ENCODE measurements around the gene CYBA.
"Not testable (repeated sequence)": the region's sequence is repeated elsewhere in the genome, so short reads cannot be mapped to it uniquely, and the experiment has no call there.

The CYBA gene

DNA sequence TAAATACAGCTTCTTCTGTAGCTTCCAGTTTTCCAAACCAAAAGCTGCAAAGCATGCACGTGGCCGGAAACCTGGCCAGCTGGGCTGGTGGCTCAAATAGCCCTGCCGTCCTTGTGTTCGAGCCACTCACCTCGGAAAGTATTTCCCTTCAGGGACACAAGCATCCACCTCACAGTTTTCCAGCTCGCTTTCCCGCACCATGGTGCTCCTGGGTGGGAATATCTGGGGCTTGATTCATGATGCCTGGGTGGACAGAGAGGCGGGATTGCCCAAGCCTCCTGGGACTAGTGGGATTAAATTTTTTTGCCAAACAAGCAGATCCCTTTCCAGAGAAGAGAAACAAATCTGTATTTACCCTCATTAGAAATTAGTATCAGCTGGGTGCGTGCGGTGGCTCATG is 19.1 kb upstream of the CYBA start:
- no peak for FAIRE-seq
- no peak for DNase-seq (ENCODE audit: insufficient read length, low spot score)
- TF ChIP-seq, protein P1, sequence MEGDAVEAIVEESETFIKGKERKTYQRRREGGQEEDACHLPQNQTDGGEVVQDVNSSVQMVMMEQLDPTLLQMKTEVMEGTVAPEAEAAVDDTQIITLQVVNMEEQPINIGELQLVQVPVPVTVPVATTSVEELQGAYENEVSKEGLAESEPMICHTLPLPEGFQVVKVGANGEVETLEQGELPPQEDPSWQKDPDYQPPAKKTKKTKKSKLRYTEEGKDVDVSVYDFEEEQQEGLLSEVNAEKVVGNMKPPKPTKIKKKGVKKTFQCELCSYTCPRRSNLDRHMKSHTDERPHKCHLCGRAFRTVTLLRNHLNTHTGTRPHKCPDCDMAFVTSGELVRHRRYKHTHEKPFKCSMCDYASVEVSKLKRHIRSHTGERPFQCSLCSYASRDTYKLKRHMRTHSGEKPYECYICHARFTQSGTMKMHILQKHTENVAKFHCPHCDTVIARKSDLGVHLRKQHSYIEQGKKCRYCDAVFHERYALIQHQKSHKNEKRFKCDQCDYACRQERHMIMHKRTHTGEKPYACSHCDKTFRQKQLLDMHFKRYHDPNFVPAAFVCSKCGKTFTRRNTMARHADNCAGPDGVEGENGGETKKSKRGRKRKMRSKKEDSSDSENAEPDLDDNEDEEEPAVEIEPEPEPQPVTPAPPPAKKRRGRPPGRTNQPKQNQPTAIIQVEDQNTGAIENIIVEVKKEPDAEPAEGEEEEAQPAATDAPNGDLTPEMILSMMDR (IDR thresholded peaks at IDR 0.05; ENCODE audit: insufficient read depth, missing control alignments): no peak

DNA sequence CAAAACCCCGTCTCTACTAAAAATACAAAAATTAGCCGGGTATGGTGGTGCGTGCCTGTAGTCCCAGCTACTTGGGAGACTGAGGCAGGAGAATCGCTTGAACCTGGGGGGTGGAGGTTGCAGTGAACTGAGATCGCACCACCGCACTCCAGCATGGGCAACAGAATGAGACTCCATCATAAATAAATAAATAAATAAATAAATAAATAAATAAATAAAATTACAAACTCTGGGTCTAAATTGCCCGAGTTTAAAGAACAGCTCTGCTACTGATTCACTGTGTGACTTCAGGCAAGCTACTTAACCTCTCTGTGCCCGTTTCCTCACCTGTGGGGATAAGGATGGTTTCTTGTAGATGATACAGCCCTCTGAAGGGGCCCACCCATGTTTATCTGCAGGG is 18.6 kb upstream of the CYBA start:
- not testable (repeated sequence) for DNase-seq (ENCODE audit: insufficient read length, low spot score); FAIRE-seq

DNA sequence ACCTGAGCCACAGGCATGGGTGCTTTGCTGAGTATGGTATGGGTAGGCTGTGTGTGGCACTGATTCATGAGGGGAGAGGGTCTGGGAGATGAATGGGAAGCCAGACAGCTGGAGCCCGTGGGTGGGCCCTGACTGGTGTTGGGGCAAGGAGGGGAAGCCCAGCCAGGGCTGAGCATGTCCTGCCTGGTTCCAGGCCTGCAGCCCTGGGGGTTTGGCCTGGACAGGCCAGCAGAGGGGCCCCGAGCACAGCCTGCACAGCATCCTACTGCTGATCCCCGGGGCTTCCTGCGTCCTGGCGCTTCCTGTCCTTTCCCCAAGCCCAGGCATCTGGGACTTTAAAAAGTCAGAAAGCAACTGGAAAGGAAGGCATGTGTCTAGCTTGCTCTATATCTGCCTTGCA is 16.6 kb upstream of the CYBA start:
- no peak for FAIRE-seq
- TF ChIP-seq, protein P1 (IDR thresholded peaks at IDR 0.05; ENCODE audit: insufficient read depth, missing control alignments): no peak

DNA sequence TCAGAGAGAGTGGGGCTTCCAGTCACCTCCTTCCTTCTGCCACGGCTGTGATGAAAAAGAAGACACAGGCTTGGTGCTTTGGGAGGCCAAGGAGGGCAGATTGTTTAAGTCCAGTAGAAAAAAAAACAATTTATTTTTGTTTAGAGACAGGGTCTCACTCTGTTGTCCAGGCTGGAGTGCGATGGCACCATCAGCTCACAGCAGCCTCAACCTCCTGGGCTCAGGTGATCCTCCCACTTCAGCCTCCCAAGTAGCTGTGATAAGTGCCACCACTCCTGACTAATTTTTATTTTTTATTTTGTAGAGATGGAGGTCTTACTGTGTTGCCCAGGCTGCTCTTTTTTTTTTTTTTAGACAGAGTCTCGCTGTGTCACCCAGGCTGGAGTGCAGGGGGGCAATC is 14.7 kb upstream of the CYBA start:
- FAIRE-seq (no peak), DNase-seq (ENCODE audit: insufficient read length, low spot score) (no peak)
- TF ChIP-seq, protein P1 (IDR thresholded peaks at IDR 0.05; ENCODE audit: insufficient read depth, missing control alignments): no peak

More for the DNA sequence above, 16.6 kb upstream of the CYBA start:
- no peak for DNase-seq (ENCODE audit: insufficient read length, low spot score)

DNA sequence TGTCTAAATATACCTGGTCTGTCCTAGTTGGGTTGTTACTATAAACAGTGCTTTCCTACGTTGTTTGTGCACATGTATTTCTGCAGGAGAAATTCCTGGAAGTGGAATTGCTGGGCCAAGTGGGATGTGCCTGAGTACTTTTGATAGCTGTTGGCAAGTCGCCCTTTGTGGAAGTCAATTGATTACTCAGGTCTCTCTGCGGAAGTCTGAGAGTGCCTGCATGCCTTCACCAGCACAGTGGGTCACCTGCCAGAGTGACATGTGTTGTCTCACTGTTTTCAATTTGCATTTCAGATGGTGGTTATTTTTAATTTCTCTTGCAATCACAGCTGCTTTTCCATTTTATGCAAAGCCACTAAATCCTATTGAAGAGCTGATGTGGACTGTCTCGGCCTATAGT is 14.3 kb upstream of the CYBA start:
- TF ChIP-seq, protein P1 (IDR thresholded peaks at IDR 0.05; ENCODE audit: insufficient read depth, missing control alignments): no peak
- DNase-seq (ENCODE audit: insufficient read length, low spot score): no peak
- FAIRE-seq: no peak

DNA sequence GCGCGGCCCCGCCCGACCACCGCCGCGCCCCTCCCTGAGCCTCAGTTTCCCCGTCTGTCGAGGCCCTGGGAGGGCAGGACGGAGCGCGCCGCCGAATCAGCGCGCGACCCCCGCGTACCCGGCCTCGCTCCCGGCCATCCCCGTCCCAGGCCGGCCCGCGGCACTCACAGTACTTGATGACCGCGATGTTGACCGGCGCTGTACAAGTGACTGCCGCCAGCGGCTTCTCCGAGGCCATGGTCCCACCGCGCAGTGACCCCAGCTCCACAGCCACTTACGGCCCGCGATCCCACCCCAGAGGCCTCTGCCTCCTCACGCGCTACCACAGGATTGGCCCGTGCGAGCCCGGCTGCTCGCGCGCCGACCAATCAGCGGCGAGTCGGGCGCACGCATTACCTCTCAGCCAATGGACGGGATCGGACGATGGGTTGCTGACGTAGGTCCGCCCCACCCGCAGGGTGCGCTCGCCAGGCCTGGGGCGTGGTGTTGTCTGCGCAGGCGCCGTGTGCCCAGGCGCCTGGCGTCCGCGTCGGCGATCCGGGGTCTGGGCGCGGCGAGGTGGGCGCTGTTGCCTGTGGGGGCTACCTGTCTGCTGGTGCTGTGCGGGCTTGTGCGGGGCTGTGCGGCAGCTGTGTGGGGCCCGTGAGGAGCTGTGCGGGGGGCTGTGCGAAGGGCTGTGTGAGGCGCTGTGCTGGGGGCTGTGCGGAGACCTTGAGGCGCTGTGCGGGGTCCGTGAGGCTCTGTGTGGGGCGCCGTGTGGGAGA is 12.2 kb upstream of the CYBA start, which contains the start of gene MVD:
Gene MVD, minus strand, starts transcription at position 249 of the 764 bp plus-strand sequence. Its CDS starts 11 bp downstream, at position 238.
- DNase-seq (ENCODE audit: insufficient read length, low spot score) (peak; percentile 83), FAIRE-seq (no peak)
- TF ChIP-seq, protein P1 (IDR thresholded peaks at IDR 0.05; ENCODE audit: insufficient read depth, missing control alignments): no peak

DNA sequence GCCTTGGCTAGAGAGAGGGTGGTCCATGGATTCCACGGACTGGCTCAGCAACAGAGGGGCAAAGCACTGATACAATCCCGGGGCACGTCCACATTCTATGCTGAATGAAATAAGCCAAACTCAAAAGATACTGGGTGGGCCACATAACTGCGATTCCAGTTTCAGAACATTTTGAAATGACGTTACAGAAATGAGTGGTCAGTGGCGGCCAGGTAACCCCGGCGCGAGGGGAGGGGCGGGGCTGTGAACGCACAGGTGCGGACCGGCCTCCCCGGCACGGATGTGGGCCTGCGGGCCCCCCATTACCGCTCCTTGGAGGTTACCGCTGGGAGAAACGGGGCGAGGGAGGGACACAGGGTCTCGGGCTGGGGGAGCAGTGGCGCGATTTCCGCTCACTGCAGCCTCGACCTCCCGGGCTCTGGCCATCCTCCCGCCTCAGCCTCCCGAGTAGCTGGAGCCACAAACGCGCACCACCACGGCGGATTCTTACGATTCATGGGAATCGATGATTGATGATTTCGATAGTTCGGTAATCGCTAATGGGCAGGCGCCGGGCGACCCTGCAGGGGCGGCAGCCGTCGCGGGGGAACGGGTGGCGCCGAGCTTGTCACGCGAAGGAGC is 11.5 kb upstream of the CYBA start:
- TF ChIP-seq, protein P1 (IDR thresholded peaks at IDR 0.05; ENCODE audit: insufficient read depth, missing control alignments): no peak
- no peak for DNase-seq (ENCODE audit: insufficient read length, low spot score)
- FAIRE-seq: no peak
